ENCODE results near the gene RAD51B.
"Not testable (repeated sequence)": the region's sequence is repeated elsewhere in the genome, so short reads cannot be mapped to it uniquely, and the experiment has no call there.

Gene RAD51B

GRCh38 chr14:68033336-68033932 lies 213.9 kb downstream of the RAD51B start:
- DNase-seq: no peak

- no peak for DNase-seq
Observed at GRCh38 chr14:68034896-68035295, 215.3 kb downstream of the RAD51B start.

- no peak for DNase-seq
Observed at GRCh38 chr14:68036202-68036601, 216.6 kb downstream of the RAD51B start.

- DNase-seq: no peak
Observed at GRCh38 chr14:68039593-68039992, 220.0 kb downstream of the RAD51B start.

- DNase-seq: peak in 1 of 2 donors; percentile 0
Observed at GRCh38 chr14:68040633-68041369, 221.2 kb downstream of the RAD51B start.

- DNase-seq: no peak
Observed at GRCh38 chr14:68041876-68042354, 222.3 kb downstream of the RAD51B start.

GRCh38 chr14:68042586-68043210 lies 223.1 kb downstream of the RAD51B start:
- DNase-seq: no peak

- DNase-seq: no peak
Observed at GRCh38 chr14:68043752-68044151, 224.2 kb downstream of the RAD51B start.

GRCh38 chr14:68047906-68048305 lies 228.3 kb downstream of the RAD51B start:
- DNase-seq: no peak

GRCh38 chr14:68048815-68049214 lies 229.2 kb downstream of the RAD51B start:
- not testable (repeated sequence) for DNase-seq

GRCh38 chr14:68050177-68050576 lies 230.6 kb downstream of the RAD51B start:
- no peak for DNase-seq

GRCh38 chr14:68051146-68051545 lies 231.6 kb downstream of the RAD51B start:
- DNase-seq: no peak

GRCh38 chr14:68060198-68060597 lies 240.6 kb downstream of the RAD51B start:
- DNase-seq: no peak

GRCh38 chr14:68062651-68063050 lies 243.1 kb downstream of the RAD51B start:
- no peak for DNase-seq

- no peak for DNase-seq
Observed at GRCh38 chr14:68065322-68065721, 245.7 kb downstream of the RAD51B start.

- no peak for DNase-seq
Observed at GRCh38 chr14:68074765-68075381, 255.3 kb downstream of the RAD51B start.

GRCh38 chr14:68075382-68076029 lies 255.9 kb downstream of the RAD51B start:
- no peak for DNase-seq

GRCh38 chr14:68076451-68076850 lies 256.9 kb downstream of the RAD51B start:
- DNase-seq: no peak

GRCh38 chr14:68079941-68080697 lies 260.5 kb downstream of the RAD51B start:
- DNase-seq: no peak

- no peak for DNase-seq
Observed at GRCh38 chr14:68081489-68081888, 261.9 kb downstream of the RAD51B start.

GRCh38 chr14:68082698-68083291 lies 263.2 kb downstream of the RAD51B start:
- DNase-seq: no peak

GRCh38 chr14:68084256-68084655 lies 264.7 kb downstream of the RAD51B start:
- no peak for DNase-seq

All from inflammatory macrophage (primary cell).